ENCODE measurements around the gene C15orf39. TPM values are rescaled to one million over a fixed set of nuclear protein-coding genes. Genes with fewer than 3 reads are reported as not detected.

C15orf39 gene
- total RNA-seq, 1 experiment from 2014 or later = 45.6 TPM

DNA sequence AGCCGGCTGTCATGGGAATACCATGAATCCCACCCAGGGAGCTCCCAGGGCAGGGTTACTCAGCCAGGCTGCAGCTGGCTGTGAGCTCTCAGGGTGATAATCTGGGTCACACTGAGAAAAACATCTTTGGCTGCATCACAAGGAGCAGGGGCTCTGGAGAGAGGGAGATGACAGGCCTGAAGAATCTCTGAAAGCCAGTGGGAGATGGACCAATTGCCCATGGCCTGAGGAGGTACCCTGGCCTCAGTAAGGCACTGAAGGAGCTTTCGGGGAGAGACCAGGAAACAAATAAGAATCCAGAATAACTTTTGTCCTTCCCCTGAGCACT, 28.3 kb downstream of the C15orf39 start:
- Histone ChIP-seq H3K79me1 (ENCODE audit: insufficient read depth, low read depth, low read length, poor library complexity, severe bottlenecking) (no peaks in the 10 kb centered on the region), H3K18ac (ENCODE audit: insufficient read length, low read depth, low read length) (no peak overlapping the region), H2AFZ (ENCODE audit: low read length) (no peak overlapping the region), H3K23me2 (ENCODE audit: insufficient read length, low read depth, low read length, poor library complexity, severe bottlenecking) (no peaks in the 10 kb centered on the region), H2BK15ac (ENCODE audit: low read depth, low read length) (no peak overlapping the region), H2BK12ac (ENCODE audit: insufficient read length, low read depth, low read length) (no peak overlapping the region), H2BK20ac (ENCODE audit: low read depth, low read length, poor library complexity, severe bottlenecking) (no peak overlapping the region), H3K4ac (ENCODE audit: low read depth, low read length) (no peak overlapping the region), H3K4me2 (ENCODE audit: insufficient read depth, insufficient read length, low read length) (no peak overlapping the region), H4K8ac (replicated peaks; ENCODE audit: insufficient read length, low read depth, low read length) (no peak overlapping the region), H3K23ac (ENCODE audit: insufficient read length, low read depth, low read length) (no peak overlapping the region), H3K4me1 (ENCODE audit: insufficient read depth, low read length) (no peaks in the 10 kb centered on the region; the same call in 1 of the 2 replicates), H4K5ac (ENCODE audit: insufficient read length, low read depth, low read length) (no peak overlapping the region), H4K91ac (ENCODE audit: insufficient read length, low read depth, low read length) (no peak overlapping the region), H3K9me3 (ENCODE audit: control insufficient read depth, low read depth, low read length) (no peaks in the 10 kb centered on the region), H3K79me2 (ENCODE audit: insufficient read depth, low read length) (no peaks in the 10 kb centered on the region), H3K14ac (ENCODE audit: insufficient read depth, low read length) (no peak overlapping the region), H2BK120ac (ENCODE audit: low read depth, low read length, poor library complexity, severe bottlenecking) (no peak overlapping the region), H3K27ac (ENCODE audit: insufficient read length, low read depth, low read length) (no peak overlapping the region), H3K56ac (ENCODE audit: insufficient read length, low read depth, low read length) (no peak overlapping the region), H2BK5ac (ENCODE audit: insufficient read length, low read length) (no peak overlapping the region), H3T11ph (ENCODE audit: low read length) (no peak overlapping the region), H3K9ac (ENCODE audit: extremely low read depth, insufficient read length, low read length) (no peak overlapping the region), H3K27me3 (ENCODE audit: insufficient read depth, low read length) (no peaks in the 10 kb centered on the region), H2AK5ac (ENCODE audit: insufficient read length, low read length) (no peak overlapping the region), H4K20me1 (ENCODE audit: control insufficient read depth, insufficient read depth, insufficient read length) (no peaks in the 10 kb centered on the region)
- peaks cover 0 to 2% (median 0%) of the 10 kb centered on the region in 3 experiments; a peak in 2 of 7 replicates for H3K36me3 Mint-ChIP-seq (ENCODE audit: insufficient read depth in 1 of 3, low read depth in 3 of 3)
- peaks cover 54% of the 10 kb centered on the region for H3K27me3 Mint-ChIP-seq (ENCODE audit: low read depth)
- H3K27ac Mint-ChIP-seq = no peak overlapping the region
- DNase-seq = no peak
- no peak overlapping the region for H3K4me3 Mint-ChIP-seq
- TF ChIP-seq CTCF (conservative IDR thresholded peaks at IDR 0.05) = no peak
- H3K4me1 Mint-ChIP-seq = peaks cover 9 to 10% of the 10 kb centered on the region in 2 experiments
- WGBS (ENCODE audit: extremely low coverage, insufficient read length, low lambda C conversion rate) = no CpG with 5 or more reads among the region's 2 CpGs
- no peaks in the 10 kb centered on the region for H3K9me3 Mint-ChIP-seq
